Stomach (tissue), 4 donors: Measurements from ENCODE around the gene TM6SF1.

ENCODE experiments used
- CTCF ChIP-seq, 7 experiments: fragments of 450-650 bp in 4 of 7; fragments of 200-600 bp in 3 of 7; sonication (generic) in 3 of 7; IDR thresholded peaks; one replicate each; pipeline ENCODE4 v1.5.1; 2016 to 2019; ENCODE audit warnings: antibody characterized with exemption in 7 of 7, control low read depth in 2 of 7, mild to moderate bottlenecking in 1 of 7
- POLR2AphosphoS5 ChIP-seq, 3 donors: sonication (generic); formaldehyde crosslinking; IDR thresholded peaks; one replicate each; pipeline ENCODE4 v1.6.1; 2016; ENCODE audit warnings: antibody characterized with exemption in 3 of 3

GRCh38 chr15:83078712-83079111, 28.7 kb upstream of the TM6SF1 start:
- TF ChIP-seq POLR2AphosphoS5 (IDR thresholded peaks at IDR 0.05) (no peak), CTCF (IDR thresholded peaks at IDR 0.05) (no peak)
